GM12891 (cell line): Measurements from ENCODE around the gene CFAP97D1.

Experiments used
- POLR2A ChIP-seq: IDR thresholded peaks from 2 replicates; pipeline ENCODE4 v1.6.1; 2011; ENCODE audit warnings: low read depth, low read length, control low read depth
- POLR2AphosphoS5 ChIP-seq: IDR thresholded peaks from 2 replicates; pipeline ENCODE4 v1.6.1; 2011; ENCODE audit warnings: low read depth, low read length, control low read depth
- SPI1 ChIP-seq: IDR thresholded peaks from 2 replicates; pipeline ENCODE4 v1.6.1; 2011; ENCODE audit warnings: low read depth, low read length, control low read depth

DNA sequence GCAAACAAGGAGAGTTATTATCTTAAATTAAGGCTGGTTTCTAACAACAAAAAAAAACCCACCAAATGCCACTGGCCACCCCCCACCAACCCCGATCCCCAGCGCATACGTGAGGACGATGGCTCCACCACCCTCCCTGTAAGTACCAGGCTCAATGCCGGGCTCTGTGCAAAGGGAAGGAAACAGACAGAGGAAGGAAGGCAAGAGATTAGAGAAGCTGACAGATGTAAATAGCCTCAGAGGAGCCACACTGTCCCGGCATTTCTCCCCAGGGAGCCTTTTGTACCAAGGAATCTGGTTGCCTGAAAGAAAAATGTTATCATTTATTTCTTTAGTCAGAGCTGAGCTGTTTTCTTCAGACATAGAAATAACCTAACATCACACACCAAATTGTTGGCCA, 34.7 kb upstream of the CFAP97D1 start:
- TF ChIP-seq SPI1 (no peak), POLR2A (no peak), POLR2AphosphoS5 (no peak)
